Pons (tissue), 1 donor: Measurements from ENCODE around the gene WDR48.

Source experiments
- DNase-seq: peaks from one replicate; pipeline ENCODE4 v3.0.0-alpha.2; 2016; ENCODE audit warnings: low spot score

WDR48 gene

DNA sequence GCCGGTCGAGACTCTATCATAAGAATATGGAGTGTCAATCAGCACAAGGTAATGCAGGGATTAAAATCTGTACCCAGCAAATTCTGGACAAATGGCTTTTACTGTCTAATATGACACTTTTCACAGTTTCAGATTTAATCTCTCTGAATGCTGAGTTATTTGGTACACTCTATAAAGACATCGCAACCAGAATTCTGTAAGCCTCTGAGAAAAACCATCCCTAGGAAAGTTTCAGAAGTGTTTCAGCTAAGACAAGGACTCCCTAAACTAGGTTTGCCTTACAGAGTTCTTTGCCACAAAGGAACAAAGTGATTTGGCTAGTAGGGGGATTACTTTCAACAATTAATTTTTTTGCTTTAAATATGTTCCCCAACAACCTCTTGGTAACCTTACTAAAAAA, 11.3 kb downstream of the WDR48 start:
- DNase-seq: no peak

DNA sequence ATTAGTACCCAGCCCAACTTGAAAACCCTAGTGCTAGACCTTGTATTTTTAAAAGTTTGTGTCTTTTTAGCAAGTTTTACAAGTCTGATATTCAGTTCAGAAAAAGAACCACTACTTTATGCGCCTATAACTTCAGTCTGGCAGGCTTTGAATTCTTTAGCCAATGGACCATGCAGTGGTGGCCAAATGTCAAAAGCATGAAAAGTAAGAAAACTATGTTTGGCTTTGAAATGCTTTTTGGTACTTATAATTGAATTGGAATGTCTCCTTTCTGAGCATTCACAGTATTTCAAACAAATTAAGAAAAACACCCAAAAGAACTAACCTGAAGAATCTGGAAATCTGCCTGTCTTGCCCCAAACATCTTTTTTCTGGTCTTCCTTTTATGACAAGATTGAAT, 12.8 kb downstream of the WDR48 start:
- no peak for DNase-seq

DNA sequence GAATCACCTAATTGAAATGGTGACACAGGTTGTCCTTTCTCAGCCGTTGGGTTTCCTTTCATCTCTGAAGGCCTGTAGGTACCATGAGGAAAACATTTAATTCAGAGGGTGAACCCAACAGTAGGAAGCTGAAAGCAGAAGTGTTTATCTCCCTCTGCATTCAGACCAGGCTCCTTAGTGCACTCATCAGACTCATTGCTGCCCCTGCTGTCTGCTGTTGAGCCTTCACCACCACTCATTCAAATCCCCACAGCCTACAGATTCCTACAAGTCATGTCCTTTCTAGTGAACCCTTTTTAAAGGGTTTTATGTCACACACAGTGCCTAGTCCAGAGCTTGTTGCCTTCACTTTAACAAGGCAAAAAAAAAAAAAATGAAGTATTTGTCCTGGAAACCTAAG, 13.4 kb downstream of the WDR48 start:
- DNase-seq: peak; percentile 77

DNA sequence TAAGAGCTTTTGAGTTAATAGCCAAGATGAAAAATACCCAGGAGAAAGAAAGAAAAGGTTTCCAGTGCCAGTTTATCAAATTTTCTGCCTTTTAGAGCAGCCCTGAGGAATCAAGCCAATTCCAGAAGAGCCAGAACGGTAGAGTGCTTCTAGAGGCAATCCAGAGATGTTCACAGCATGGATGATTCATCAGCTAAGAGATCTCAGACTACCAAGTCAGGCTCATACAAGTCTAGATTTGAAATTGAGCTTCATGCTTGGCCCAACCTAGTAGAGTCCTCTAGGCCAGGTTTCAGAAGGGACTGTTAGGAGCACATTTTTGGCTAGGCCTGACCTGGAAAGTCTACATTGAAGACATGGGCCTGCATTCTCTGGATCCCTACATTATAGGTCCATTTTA, 15.5 kb downstream of the WDR48 start:
- DNase-seq: no peak

DNA sequence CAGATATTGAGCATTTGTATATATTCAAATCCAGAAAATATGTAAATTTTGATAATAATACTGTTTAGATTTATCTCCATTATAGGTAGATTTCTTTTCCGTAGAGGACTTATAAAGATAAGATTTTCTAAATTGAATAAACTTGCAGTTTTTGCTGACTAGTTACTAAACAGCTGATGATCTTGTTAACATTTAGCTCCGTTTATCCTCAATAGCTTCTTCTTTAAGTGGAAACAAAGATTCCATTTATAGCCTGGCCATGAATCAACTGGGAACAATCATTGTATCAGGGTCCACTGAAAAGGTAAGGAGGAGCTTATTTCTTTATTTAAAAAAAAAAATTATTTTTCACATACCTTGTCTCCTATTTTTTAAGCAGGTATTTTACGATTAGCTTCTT, 16.7 kb downstream of the WDR48 start:
- peak; percentile 68 for DNase-seq

DNA sequence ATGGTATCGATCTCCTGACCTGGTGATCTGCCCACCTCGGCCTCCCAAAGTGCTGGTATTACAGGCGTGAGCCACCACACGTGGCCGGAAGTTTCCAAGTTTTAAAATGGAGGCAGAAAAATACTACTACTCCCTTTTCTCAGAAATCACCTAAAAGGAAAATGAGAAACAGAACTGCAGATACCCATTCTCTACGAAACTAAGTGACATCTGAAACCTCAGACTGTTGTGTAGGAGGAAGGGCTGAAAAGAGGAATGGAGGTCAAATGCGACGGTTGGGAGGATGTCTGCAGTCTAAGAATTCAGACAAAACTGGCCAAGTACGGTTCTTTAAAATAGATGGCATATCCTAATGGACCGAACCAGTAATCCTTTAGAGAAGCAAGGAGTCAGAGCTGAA, 24.1 kb downstream of the WDR48 start:
- DNase-seq: no peak

DNA sequence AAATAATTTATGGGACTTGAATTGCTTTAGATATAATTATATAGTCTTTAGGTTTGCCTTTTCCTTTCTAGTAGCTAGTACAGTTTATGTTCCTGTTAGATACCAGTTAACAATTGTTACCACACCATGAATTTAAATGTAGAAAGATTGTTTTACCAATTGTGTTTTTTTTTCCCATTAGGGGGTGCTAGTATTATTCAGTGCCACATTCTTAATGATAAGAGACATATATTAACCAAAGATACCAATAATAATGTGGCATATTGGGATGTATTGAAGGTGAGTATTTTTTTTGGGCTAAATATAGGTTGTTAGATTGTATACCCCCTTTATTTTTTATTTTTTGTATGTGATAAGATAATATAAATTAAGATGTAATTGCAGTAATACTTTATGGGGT, 27.7 kb downstream of the WDR48 start:
- DNase-seq: no peak

DNA sequence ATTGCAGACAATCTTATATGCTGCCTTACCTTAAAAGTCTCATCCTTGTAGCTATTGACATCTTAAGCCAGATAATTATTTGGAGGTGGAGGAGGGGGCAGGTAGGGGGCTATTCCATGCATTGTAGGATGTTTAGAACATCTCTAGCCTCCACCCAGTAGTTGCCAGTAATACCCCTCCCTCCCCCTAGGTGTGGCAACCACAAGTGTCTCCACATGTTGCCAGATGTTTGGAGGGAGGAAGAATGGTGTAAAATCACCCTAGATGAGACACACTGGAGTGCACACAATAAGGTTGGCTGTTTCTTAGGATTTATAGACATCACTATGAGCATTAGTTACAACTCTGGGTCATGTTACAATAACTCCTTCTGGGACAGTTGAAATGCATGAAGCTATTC, 28.2 kb downstream of the WDR48 start:
- no peak for DNase-seq

DNA sequence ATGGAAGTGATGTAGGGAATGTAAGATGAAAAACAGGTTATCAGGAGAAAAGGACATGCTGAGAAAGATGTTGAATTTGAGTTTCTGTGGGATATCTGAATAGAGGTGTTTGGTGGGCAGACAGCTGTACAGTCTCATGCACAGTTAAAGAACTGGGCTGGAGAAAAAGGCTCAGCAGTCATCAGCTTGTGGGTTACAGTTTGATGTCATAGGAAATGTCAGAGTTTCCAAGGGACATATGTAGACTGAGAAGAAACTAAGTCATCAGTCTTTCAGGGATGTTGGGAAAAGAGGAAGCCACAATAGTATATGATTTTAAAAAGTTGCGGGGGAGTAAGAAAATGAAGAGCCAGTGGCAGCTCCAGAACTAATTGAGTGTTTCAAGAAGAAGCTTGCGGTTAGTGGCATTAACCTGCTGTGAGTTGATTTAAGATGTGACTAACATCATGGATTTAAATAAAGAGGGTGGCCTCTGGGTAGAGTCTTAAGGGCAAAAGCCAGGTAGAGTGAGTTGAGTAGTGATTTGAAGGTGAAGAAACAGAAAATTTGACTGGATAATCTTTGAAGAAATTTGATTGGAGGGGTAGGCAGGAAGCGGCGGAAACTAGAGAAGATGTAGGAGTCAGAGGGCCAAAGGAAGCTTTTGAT, 31.0 kb downstream of the WDR48 start:
- DNase-seq: no peak

DNA sequence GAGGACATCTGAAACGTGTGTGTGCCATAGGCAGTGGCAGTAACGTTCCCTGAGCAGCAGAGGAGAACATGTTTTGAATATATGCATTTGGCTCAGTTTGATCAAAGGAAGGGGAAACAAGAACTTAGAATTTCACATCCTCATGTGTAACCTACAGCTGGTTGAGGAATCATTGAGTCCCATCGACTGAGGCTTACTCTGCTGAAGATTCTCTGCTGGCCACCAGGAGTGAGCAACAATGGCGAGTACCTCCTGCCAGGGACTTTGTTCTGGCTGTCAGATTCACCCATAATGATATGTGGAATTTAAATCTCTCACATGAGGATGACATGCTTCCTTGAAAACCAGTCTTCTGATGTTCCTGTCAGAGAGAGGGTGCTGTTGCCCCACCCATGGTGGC, 34.3 kb downstream of the WDR48 start:
- DNase-seq: no peak

DNA sequence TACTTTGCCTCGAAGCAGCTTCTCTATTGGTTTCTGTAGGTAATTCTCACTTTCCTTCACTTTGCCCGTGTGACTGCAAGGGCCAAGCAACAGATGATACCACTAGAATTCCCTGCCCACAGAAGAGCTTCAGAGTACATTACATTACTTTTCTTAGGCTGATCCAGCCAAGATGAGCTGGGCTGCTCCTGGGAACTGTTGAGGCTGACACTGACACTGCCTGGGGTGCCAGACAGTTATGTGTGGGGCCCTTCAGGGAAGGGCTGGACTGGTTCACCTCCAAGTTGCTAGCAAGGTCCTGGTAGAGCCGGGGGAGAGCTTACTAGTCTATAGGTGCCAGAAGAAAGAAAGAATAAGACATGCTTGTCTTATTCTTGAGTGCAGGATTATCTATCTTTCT, 36.6 kb downstream of the WDR48 start:
- no peak for DNase-seq

DNA sequence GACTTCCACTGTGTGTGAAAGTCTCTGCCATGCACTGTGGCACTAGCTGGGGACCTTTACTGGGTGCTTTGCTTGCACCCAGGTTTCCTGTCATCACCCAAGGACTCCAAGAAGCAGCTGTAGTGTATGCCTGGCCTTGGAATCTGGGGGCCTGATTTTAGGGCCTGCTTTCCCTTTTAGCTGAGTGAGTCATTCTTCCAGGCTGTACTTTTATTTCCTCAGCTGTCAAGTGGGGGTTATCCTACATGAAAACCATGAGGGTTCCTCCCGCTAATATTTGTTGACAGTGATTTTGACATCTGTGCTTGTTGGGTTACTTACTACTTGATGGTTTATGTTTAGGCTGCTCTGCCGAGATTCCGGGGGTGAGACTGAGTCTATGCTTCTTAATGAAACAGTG, 37.1 kb downstream of the WDR48 start:
- DNase-seq: no peak

DNA sequence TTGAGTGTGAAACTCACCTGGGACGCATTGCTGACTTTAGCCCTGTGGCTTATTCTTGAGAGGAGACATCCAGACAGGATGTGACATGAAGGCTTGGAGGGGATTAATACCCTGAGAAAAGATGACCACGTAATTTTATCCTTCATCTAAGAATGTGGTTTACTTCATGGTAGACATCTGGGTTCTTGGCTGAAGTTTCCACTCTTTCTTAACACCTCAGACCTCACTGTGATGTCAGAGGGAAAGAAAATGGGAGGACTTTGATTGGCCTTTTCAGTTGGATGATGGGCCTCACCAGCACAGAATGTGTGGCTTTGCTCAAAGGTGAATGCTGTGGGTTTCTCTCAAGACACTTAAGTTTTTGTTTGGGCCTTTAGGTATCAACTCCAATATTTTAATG, 39.1 kb downstream of the WDR48 start:
- no peak for DNase-seq

DNA sequence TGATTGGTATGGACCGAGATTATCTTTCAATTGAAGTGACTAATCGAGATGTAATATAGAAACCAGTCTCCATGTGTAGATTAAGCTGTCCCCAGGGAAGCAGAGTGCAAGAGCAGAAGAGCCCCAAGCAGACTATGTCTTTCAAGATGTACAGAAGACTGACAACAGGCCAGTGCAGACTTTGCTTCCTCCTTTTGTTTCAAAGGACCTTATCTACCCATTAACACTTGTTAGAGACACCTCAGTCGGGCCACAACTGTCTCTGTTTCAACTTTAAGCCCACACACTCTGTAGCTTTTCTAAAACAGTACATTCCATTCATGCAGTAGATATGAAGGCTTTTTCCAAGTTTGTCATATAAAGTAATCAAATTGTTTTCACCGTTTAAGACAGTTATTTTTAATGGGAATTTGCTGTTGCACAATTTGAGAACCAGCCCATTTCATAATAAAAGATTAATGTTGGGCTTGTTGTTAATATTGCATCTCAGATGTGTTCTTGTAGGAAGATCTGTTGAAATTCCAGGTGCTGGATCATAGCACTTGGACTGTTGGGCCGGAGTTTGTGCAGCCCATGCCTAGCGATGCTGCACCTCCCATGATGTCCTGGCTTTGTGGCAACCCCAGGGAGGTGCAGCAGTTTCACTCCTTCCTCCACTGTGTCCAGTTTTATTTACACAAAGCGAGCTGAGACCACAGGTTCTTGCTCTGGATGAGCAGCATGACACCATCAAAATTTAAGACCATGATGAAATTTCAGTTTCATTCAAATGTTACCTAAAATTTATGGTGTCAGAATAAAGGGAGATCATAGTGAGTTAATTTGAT, 43.2 kb downstream of the WDR48 start:
- no peak for DNase-seq

DNA sequence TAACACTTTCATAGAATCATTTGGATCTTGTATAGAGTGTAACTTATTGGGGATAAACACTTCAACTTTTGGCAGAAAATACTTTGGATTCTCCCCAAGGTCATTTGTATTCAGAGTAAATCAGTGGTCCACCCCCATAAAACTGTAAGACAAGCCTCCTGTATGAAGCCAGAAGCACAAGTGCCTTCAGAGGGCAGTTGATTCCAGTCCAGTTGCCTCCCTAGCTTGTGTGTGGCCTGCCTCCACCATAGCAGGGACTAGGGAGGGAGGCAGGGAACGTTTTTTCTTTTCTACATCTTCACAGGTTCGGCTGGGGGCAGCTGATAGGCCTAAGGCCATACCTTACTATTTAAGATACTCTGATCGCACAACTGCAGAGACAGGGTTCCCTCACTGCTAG, 44.0 kb downstream of the WDR48 start:
- peak; percentile 53 for DNase-seq

DNA sequence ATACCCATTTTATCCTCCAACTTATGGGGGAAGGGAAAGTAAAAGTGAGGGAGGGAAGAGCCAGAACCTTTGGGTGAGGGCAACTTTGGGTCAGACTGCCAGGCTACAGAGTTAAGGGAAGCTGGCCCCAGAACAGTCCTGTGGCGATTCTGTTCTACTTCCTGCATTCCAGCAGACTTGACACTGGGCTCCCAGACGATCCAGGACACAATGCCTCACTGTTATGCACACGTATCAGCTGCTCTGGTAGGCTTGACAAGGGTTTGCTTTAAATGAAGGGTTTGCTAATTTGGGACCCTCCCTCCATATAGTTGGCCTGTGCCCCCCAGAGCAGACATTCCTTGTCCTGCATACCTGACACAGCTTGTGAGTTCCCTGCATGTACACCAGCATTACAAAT, 45.0 kb downstream of the WDR48 start:
- DNase-seq: peak; percentile 90

DNA sequence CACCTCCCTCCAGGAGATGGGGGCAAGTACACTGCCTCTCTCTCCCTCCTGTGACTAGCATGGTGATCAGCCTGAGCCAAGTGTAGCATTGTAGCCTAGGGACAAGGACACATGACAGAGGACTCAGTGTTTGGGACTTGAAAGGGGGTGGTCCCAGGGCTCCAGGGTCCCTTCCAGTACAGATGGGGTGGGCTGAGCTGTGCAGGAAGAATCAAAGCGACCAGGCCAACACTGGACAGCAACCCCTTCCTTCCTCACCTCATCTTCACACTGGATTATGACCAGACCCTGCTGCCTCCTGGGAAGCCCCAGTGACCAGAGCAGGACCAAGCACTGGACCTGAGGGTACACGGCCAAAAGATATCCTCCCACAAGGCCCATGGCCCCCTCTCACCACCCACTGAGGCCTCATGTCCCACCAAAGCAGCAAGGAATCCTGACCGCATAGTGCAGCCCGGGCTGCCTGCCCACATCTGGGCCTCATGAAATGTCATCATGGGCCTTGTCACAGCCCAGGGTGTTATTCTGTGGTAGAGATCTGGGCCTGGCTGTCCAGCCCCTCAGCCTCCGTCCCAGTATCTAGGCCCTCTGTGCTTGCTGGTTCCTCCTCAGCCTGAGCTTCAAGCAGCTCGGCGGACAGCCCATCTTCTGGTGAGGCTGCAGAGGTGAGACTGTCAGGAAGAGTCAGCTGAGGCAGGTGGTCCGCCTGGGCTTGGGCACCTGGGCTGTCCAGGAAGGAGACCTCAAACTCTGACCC, 46.1 kb downstream of the WDR48 start:
- no peak for DNase-seq

DNA sequence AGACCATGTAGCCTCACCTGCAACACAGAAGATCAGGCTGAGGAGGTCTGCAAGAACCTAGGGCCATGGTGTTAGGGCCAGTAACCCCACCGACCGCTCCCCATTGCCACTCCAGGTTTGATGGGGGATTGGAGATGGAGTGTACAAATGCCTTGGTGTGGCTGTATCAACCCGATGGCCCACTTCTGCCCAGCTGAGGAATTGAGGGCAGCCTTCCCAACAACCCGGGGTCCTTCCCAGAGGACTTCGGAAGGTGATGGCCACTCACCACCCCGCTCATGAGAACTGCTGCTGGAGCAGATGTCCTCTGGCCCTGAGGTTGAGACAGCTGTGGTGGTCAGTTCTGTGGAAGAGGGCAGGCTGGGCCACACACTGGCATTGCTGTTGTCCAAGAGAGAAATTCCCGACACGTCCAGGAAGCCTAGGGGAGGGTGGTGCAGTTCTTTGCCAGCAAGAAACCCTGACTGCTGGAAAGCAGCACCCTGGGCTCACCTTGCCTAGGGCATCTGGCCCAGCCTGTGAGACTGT, 46.7 kb downstream of the WDR48 start:
- no peak for DNase-seq

DNA sequence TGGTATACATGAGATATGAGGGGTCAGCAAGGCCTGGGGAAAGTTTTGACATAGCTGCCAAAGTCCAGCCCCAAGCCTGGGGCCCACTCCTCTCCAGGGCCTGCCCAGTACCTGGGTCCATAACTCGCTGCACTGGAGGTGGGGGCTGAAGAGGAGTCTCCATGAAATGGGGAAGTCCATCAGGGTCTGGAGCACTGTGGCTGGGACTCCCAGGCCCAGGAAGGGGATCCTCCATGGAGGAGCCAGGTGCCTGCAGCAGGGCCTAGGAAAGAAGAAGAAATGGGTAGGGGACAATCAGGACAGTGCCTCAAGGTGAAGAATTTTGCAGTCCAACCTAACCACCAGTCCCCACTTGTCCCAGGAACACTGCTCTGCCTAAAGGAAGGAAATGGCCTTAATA, 47.4 kb downstream of the WDR48 start:
- no peak for DNase-seq

DNA sequence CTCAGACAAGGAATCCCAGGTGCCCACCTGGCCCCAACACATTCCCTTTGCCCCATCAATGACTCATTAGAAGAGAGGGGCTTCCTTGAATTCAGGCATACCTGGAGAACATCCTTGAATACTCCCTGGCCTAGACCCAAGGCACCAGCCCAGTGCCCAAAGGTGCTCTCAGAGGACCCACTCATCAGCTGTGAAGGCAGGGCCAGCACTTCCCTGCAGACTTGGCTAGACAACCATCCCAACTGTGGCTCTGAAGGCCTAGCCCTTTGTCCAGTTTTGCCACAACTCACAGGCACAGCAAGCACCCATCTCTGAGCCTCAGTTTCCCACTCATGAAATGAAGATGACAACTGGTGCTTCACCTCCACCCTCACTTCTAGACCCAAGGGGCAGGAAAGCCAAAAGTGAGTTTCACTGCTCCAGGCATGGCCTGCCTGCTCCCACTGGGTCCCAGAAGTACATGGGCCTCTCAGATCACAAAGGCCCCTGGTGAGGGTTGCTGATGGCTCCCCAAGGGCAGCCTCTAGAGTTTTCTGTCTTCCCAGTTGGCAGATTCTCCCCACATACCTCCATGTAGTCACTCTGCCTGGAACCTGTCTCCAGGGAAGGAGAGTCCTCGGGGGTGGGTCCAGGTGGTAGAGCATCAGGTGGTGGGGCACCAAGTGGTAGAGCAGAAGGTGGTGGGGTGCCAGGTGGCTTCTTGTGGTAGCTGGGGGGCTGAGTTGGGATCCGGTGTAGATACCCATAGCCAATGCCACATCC, 48.1 kb downstream of the WDR48 start:
- DNase-seq: no peak

DNA sequence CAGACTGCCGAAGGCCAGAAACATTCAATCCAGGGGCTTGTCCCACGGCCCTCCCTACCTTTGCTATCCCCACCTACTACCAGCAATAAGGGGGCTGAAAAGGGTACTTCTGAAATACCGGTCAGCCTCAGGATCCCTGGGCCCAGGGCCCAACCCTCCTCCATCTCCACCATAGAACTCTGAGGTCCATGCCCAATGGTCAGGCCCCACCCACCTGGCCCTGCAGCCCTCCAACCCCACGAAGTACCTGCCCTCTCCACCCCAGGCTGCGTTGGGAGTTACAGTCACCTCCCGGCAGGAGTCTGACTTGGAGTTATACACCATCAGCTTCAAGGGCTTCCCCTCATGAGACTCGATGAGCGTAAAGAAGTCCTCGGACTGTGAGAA, 48.7 kb downstream of the WDR48 start:
- no peak for DNase-seq

DNA sequence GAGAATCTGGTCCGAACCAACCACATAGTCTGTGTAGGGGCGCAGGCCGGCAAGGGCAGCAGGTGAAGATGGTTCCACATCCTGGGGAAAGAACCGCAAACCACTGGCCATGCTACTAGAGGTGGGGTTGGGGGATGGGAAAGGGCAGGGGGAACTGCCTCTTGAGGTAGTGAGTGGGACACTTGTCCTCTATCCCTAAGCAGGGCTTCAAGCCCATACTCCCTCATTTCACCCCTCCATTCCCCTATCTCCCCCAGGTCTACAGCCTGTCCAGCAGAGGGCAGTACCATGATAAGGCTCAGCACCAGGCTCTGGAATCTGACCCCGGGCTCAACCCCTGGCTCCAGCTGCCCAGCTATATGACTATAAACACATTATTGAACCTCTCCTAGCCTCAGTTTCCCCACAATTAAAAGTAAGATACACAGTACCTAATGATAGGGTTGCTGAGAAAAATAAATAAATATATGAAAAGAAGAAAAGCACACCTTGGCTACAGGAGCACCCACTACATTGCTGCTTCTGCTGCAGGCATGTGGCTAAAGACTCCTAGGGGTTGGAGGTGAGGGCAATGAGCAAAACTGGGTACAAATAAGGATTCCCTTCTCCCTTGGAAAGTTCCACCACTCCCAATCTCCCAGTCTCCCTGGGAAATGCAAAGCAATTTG, 49.3 kb downstream of the WDR48 start:
- no peak for DNase-seq
